IPS-20b (cell line): ENCODE results near the gene UBE3B.

Experiments used
- H3K27ac ChIP-seq: one replicate; pipeline ENCODE4 v1.5.1; 2013; ENCODE audit warnings: low read length
- H3K27me3 ChIP-seq: 2 replicates; pipeline ENCODE4 v1.6.1; 2013; ENCODE audit warnings: mild to moderate bottlenecking, low read length, inconsistent platforms; ENCODE audit not compliant: insufficient read depth
- H3K36me3 ChIP-seq: 2 replicates; pipeline ENCODE4 v1.6.1; 2013; ENCODE audit warnings: low read depth, mild to moderate bottlenecking, inconsistent platforms, low read length, moderate library complexity; ENCODE audit not compliant: insufficient read depth
- H3K4me1 ChIP-seq: 2 replicates; pipeline ENCODE4 v1.6.1; 2013; ENCODE audit warnings: mild to moderate bottlenecking, control low read depth, inconsistent platforms, low read length, moderate library complexity; ENCODE audit not compliant: insufficient read depth
- H3K4me3 ChIP-seq: 2 replicates; pipeline ENCODE4 v1.5.1; 2013; ENCODE audit warnings: mild to moderate bottlenecking, low read length, inconsistent platforms
- H3K9ac ChIP-seq: 2 replicates; pipeline ENCODE4 v1.6.1; 2013; ENCODE audit warnings: low read depth, mild to moderate bottlenecking, inconsistent platforms, low read length, moderate library complexity
- H3K9me3 ChIP-seq: 2 replicates; pipeline ENCODE4 v1.6.1; 2013; ENCODE audit warnings: mild to moderate bottlenecking, low read depth, low read length, inconsistent platforms; ENCODE audit not compliant: insufficient read depth

UBE3B gene

GRCh38 chr12:109524466-109525278, 47.2 kb downstream of the UBE3B start:
- no peaks in the 10 kb centered on the region; the same call in 1 of the 2 replicates for H3K4me1 ChIP-seq
- H3K9me3 ChIP-seq, result no peaks in the 10 kb centered on the region
- H3K27ac ChIP-seq, result no peak overlapping the region
- no peak overlapping the region for H3K9ac ChIP-seq
- H3K4me3 ChIP-seq, result no peak overlapping the region
- H3K36me3 ChIP-seq, result peaks cover 33% of the 10 kb centered on the region
- no peaks in the 10 kb centered on the region for H3K27me3 ChIP-seq

GRCh38 chr12:109525279-109525585, 47.8 kb downstream of the UBE3B start:
- H3K9ac ChIP-seq, result no peak overlapping the region
- H3K4me3 ChIP-seq, result no peak overlapping the region
- H3K27ac ChIP-seq, result no peak overlapping the region
- peaks cover 28% of the 10 kb centered on the region for H3K36me3 ChIP-seq
- no peaks in the 10 kb centered on the region for H3K9me3 ChIP-seq
- no peaks in the 10 kb centered on the region for H3K27me3 ChIP-seq
- H3K4me1 ChIP-seq, result no peaks in the 10 kb centered on the region; the same call in 1 of the 2 replicates

- Histone ChIP-seq H3K27me3 (no peaks in the 10 kb centered on the region), H3K36me3 (peaks cover 20% of the 10 kb centered on the region; the same call in 1 of the 2 replicates), H3K4me3 (no peak overlapping the region), H3K4me1 (no peaks in the 10 kb centered on the region; the same call in 1 of the 2 replicates), H3K9ac (no peak overlapping the region; the same call in 1 of the 2 replicates), H3K27ac (no peak overlapping the region), H3K9me3 (no peaks in the 10 kb centered on the region)
Measured at GRCh38 chr12:109527489-109528123, 50.2 kb downstream of the UBE3B start.

- no peaks in the 10 kb centered on the region for H3K27me3 ChIP-seq
- no peak overlapping the region for H3K9ac ChIP-seq
- no peak overlapping the region for H3K4me3 ChIP-seq
- H3K27ac ChIP-seq, result no peak overlapping the region
- no peaks in the 10 kb centered on the region for H3K9me3 ChIP-seq
- no peaks in the 10 kb centered on the region; the same call in 1 of the 2 replicates for H3K4me1 ChIP-seq
- H3K36me3 ChIP-seq, result peaks cover 19% of the 10 kb centered on the region; the same call in 1 of the 2 replicates
Measured at GRCh38 chr12:109529691-109530640, 52.5 kb downstream of the UBE3B start.

GRCh38 chr12:109531411-109531810, 54.0 kb downstream of the UBE3B start:
- Histone ChIP-seq H3K4me3 (no peak overlapping the region), H3K9ac (no peak overlapping the region), H3K9me3 (no peaks in the 10 kb centered on the region), H3K27ac (no peak overlapping the region), H3K36me3 (peaks cover 12% of the 10 kb centered on the region; the same call in 1 of the 2 replicates), H3K27me3 (no peaks in the 10 kb centered on the region), H3K4me1 (no peaks in the 10 kb centered on the region; the same call in 1 of the 2 replicates)

- H3K36me3 ChIP-seq, result peaks cover 12% of the 10 kb centered on the region; the same call in 1 of the 2 replicates
Measured at GRCh38 chr12:109532721-109533486, 55.5 kb downstream of the UBE3B start.

GRCh38 chr12:109533487-109533740, 56.0 kb downstream of the UBE3B start:
- Histone ChIP-seq H3K4me1 (no peaks in the 10 kb centered on the region; the same call in 1 of the 2 replicates), H3K4me3 (no peak overlapping the region), H3K9me3 (no peaks in the 10 kb centered on the region), H3K36me3 (peaks cover 12% of the 10 kb centered on the region; the same call in 1 of the 2 replicates), H3K27me3 (no peaks in the 10 kb centered on the region), H3K27ac (no peak overlapping the region), H3K9ac (no peak overlapping the region)

More at GRCh38 chr12:109532721-109533486, 55.5 kb downstream of the UBE3B start:
- H3K27ac ChIP-seq, result no peak overlapping the region
- H3K9ac ChIP-seq, result no peak overlapping the region
- H3K9me3 ChIP-seq, result no peaks in the 10 kb centered on the region
- no peaks in the 10 kb centered on the region; the same call in 1 of the 2 replicates for H3K4me1 ChIP-seq
- H3K4me3 ChIP-seq, result no peak overlapping the region
- H3K27me3 ChIP-seq, result no peaks in the 10 kb centered on the region

- Histone ChIP-seq H3K4me3 (no peak overlapping the region), H3K9me3 (no peaks in the 10 kb centered on the region), H3K27me3 (no peaks in the 10 kb centered on the region), H3K4me1 (no peaks in the 10 kb centered on the region; the same call in 1 of the 2 replicates), H3K36me3 (peaks cover 12% of the 10 kb centered on the region; the same call in 1 of the 2 replicates), H3K27ac (no peak overlapping the region), H3K9ac (no peak overlapping the region)
Measured at GRCh38 chr12:109534456-109534855, 57.0 kb downstream of the UBE3B start.

GRCh38 chr12:109535231-109535862, 57.9 kb downstream of the UBE3B start:
- Histone ChIP-seq H3K4me1 (no peaks in the 10 kb centered on the region), H3K36me3 (peaks cover 11% of the 10 kb centered on the region; the same call in 1 of the 2 replicates), H3K4me3 (no peak overlapping the region), H3K9me3 (no peaks in the 10 kb centered on the region), H3K9ac (no peak overlapping the region), H3K27me3 (no peaks in the 10 kb centered on the region), H3K27ac (no peak overlapping the region)

GRCh38 chr12:109535863-109536250, 58.4 kb downstream of the UBE3B start:
- Histone ChIP-seq H3K4me3 (no peak overlapping the region), H3K9ac (no peak overlapping the region), H3K36me3 (peaks cover 7% of the 10 kb centered on the region; the same call in 1 of the 2 replicates), H3K27me3 (no peaks in the 10 kb centered on the region), H3K9me3 (no peaks in the 10 kb centered on the region), H3K27ac (no peak overlapping the region), H3K4me1 (no peaks in the 10 kb centered on the region)
